ENCODE measurements around the gene TREML1. TPM values are rescaled to one million over a fixed set of nuclear protein-coding genes. Genes with fewer than 3 reads are reported as not detected.

Gene TREML1
- total and polyA plus RNA-seq, 2 of the 4 experiments (the other 2 are of a cell fraction), result not detected

DNA sequence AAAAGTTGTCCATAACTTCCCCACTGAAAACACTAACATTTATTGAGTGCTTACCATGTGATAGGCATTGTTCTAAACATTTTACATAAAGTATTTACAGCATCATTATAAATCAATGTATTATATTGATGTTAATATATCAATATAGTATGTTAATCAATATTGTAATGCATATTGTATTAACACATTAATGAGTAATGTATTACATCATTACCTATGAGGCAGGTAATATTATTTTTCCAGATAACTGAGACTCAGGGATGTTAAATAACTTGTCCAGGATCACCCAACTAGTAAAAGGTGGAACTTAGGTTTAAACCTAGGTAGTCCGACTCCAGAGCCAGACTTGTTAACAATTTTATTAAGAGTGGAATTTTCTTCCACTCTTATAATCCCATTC lies 20.9 kb upstream of the TREML1 start:
- dilution Hi-C loops (cut with HindIII; ENCODE audit: low sequenced_read_pairs, unreplicated experiment), result no loop called here

More for the DNA sequence above, 20.9 kb upstream of the TREML1 start:
- ChIA-PET POLR2A (ENCODE audit: unreplicated experiment) (no interaction called here), CTCF (no interaction called here)
- H2AK9ac ChIP-seq (replicated peaks; ENCODE audit: low read depth, low read length, poor library complexity), result no peak overlapping the region
- H4K20me1 ChIP-seq (ENCODE audit: insufficient read depth, low read length), result no peaks in the 10 kb centered on the region
- no peak overlapping the region for H4K5ac ChIP-seq (ENCODE audit: low read depth, low read length)
- intact Hi-C loops (cut with micrococcal nuclease), result no loop called here
- no TSS peak for BruUV-seq (replicated peaks)
- no peak overlapping the region for H2BK20ac ChIP-seq (ENCODE audit: low read depth, low read length)
- WGBS, 2 experiments (ENCODE audit: extremely low coverage in 2 of 2, insufficient read length in 1 of 2), result no CpG with 5 or more reads among the region's 1 CpG
- H3K36me3 ChIP-seq (ENCODE audit: control insufficient read depth, insufficient read depth, low read length), result no peaks in the 10 kb centered on the region
- in situ Hi-C loops (cut with MboI; ENCODE audit: low sequenced_read_pairs), result no loop called here
- no peak overlapping the region for H3K4me2 ChIP-seq (ENCODE audit: low read depth, low read length)
- no peak overlapping the region for H4K8ac ChIP-seq (ENCODE audit: low read depth in 2 of 2, low read length in 2 of 2)
- no peak overlapping the region for H3K9ac ChIP-seq (ENCODE audit: low read depth, low read length)
- H3K23ac ChIP-seq (ENCODE audit: low read depth, low read length), result no peak overlapping the region
- H4K91ac ChIP-seq (ENCODE audit: insufficient read depth, low read depth, low read length), result no peak overlapping the region
- DNase-seq (no peak), ATAC-seq (ENCODE audit: low read depth) (no peak)
- no peaks in the 10 kb centered on the region for H3K79me1 ChIP-seq (ENCODE audit: low read depth in 1 of 2, low read length in 2 of 2)
- no peaks in the 10 kb centered on the region; the same call in 1 of the 2 replicates for H3K9me1 ChIP-seq (ENCODE audit: insufficient read depth, low read length)
- H2BK120ac ChIP-seq (ENCODE audit: low read depth, low read length), result no peak overlapping the region
- H2AFZ ChIP-seq (replicated peaks; ENCODE audit: low read length, poor library complexity), result no peak overlapping the region
- H3K56ac ChIP-seq (ENCODE audit: extremely low read depth, insufficient read depth, low read length), result no peak overlapping the region
- peaks cover 2% of the 10 kb centered on the region for H3K27me3 ChIP-seq (ENCODE audit: control insufficient read depth, insufficient read depth, low read length)
- no peaks in the 10 kb centered on the region for H3K9me3 ChIP-seq (ENCODE audit: control insufficient read depth, insufficient read depth, low read length)
- H3K14ac ChIP-seq (replicated peaks; ENCODE audit: low read depth, low read length), result no peak overlapping the region
- no peak overlapping the region for H2BK15ac ChIP-seq (ENCODE audit: low read depth, low read length)
- no peak overlapping the region for H3K4ac ChIP-seq (ENCODE audit: low read depth, low read length)
- H3K4me1 ChIP-seq (ENCODE audit: control insufficient read depth, insufficient read depth, low read length), result no peaks in the 10 kb centered on the region
- H2AK5ac ChIP-seq (ENCODE audit: low read depth, low read length), result no peak overlapping the region
- no peak overlapping the region for H3K18ac ChIP-seq (ENCODE audit: low read depth, low read length)
- H3K27ac ChIP-seq (ENCODE audit: insufficient read depth, low read length), result no peak overlapping the region
- no peak overlapping the region for H2BK5ac ChIP-seq (ENCODE audit: low read depth, low read length, poor library complexity, severe bottlenecking)
- H3K4me3 ChIP-seq (ENCODE audit: insufficient read depth, low read depth, low read length), result no peak overlapping the region
- no peak for TF ChIP-seq BHLHE40 (IDR thresholded peaks at IDR 0.05; ENCODE audit: low read depth, low read length)
- TF ChIP-seq MXI1 (IDR thresholded peaks at IDR 0.05; ENCODE audit: borderline replicate concordance, low read depth, low read length), result no peak
- TF ChIP-seq, protein P1, sequence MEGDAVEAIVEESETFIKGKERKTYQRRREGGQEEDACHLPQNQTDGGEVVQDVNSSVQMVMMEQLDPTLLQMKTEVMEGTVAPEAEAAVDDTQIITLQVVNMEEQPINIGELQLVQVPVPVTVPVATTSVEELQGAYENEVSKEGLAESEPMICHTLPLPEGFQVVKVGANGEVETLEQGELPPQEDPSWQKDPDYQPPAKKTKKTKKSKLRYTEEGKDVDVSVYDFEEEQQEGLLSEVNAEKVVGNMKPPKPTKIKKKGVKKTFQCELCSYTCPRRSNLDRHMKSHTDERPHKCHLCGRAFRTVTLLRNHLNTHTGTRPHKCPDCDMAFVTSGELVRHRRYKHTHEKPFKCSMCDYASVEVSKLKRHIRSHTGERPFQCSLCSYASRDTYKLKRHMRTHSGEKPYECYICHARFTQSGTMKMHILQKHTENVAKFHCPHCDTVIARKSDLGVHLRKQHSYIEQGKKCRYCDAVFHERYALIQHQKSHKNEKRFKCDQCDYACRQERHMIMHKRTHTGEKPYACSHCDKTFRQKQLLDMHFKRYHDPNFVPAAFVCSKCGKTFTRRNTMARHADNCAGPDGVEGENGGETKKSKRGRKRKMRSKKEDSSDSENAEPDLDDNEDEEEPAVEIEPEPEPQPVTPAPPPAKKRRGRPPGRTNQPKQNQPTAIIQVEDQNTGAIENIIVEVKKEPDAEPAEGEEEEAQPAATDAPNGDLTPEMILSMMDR (conservative IDR thresholded peaks at IDR 0.05; ENCODE audit: low read depth, low read length), result no peak
- no peak for TF ChIP-seq MAFK (IDR thresholded peaks at IDR 0.05; ENCODE audit: low read depth, low read length)
- TF ChIP-seq NFE2L2 (IDR thresholded peaks at IDR 0.05; ENCODE audit: low read depth, low read length), result no peak
- TF ChIP-seq RFX5 (IDR thresholded peaks at IDR 0.05; ENCODE audit: low read depth, low read length), result no peak
- TF ChIP-seq RAD21 (IDR thresholded peaks at IDR 0.05; ENCODE audit: low read length), result no peak
- TF ChIP-seq CEBPB (IDR thresholded peaks at IDR 0.05; ENCODE audit: low read depth, low read length), result no peak
- TF ChIP-seq POLR2A (IDR thresholded peaks at IDR 0.05; ENCODE audit: low read depth, low read length), result no peak

All from IMR-90 (cell line).